ENCODE data around the gene OR12D3.
"Not testable (repeated sequence)": the region's sequence is repeated elsewhere in the genome, so short reads cannot be mapped to it uniquely, and the experiment has no call there.

Gene OR12D3

GRCh38 chr6:29375191-29375590 is at the start of gene OR12D3:
Gene OR12D3, minus strand, starts transcription at chr6:29375291. Its CDS starts 4 bp downstream, at chr6:29375287.
- no peak for DNase-seq (ENCODE audit: low spot score)

- no peak for DNase-seq (ENCODE audit: low spot score)
Observed at GRCh38 chr6:29424575-29424974, 49.5 kb upstream of the OR12D3 start.

GRCh38 chr6:29424168-29424567 is 49.1 kb upstream of the OR12D3 start:
- DNase-seq (ENCODE audit: low spot score), result no peak

- no peak for DNase-seq (ENCODE audit: low spot score)
Observed at GRCh38 chr6:29419516-29419915, 44.4 kb upstream of the OR12D3 start.

- DNase-seq (ENCODE audit: low spot score), result no peak
Observed at GRCh38 chr6:29414588-29414987, 39.5 kb upstream of the OR12D3 start, which contains the start of gene OR12D1. Gene OR12D1, plus strand, starts transcription at chr6:29414928.

GRCh38 chr6:29403801-29404200 is 28.7 kb upstream of the OR12D3 start:
- DNase-seq (ENCODE audit: low spot score), result no peak

GRCh38 chr6:29399525-29399924 is 24.4 kb upstream of the OR12D3 start:
- DNase-seq (ENCODE audit: low spot score), result no peak

- no peak for DNase-seq (ENCODE audit: low spot score)
Observed at GRCh38 chr6:29395331-29395730, 20.2 kb upstream of the OR12D3 start, which contains the start of gene OR12D2. Gene OR12D2, plus strand, starts transcription at chr6:29395631. Its CDS starts 1,069 bp downstream, at chr6:29396700.

- DNase-seq (ENCODE audit: low spot score), result no peak
Observed at GRCh38 chr6:29388533-29388932, 13.4 kb upstream of the OR12D3 start.

GRCh38 chr6:29376003-29376402 is 912 bp upstream of the OR12D3 start:
- no peak for DNase-seq (ENCODE audit: low spot score)

- DNase-seq (ENCODE audit: low spot score), result no peak
Observed at GRCh38 chr6:29368765-29369164, 6.3 kb downstream of the OR12D3 start, which contains the start of gene OR5V1. Gene OR5V1, minus strand, starts transcription at chr6:29368865. Its CDS starts 12,670 bp downstream, at chr6:29356195.

GRCh38 chr6:29355603-29356002 is 19.5 kb downstream of the OR12D3 start:
- no peak for DNase-seq (ENCODE audit: low spot score)

GRCh38 chr6:29354980-29355379 is 20.1 kb downstream of the OR12D3 start:
- no peak for DNase-seq (ENCODE audit: low spot score)

GRCh38 chr6:29349348-29349747 is 25.7 kb downstream of the OR12D3 start:
- not testable (repeated sequence) for DNase-seq (ENCODE audit: low spot score)

- DNase-seq (ENCODE audit: low spot score), result no peak
Observed at GRCh38 chr6:29345380-29345779, 29.7 kb downstream of the OR12D3 start.

GRCh38 chr6:29336269-29336668 is 38.8 kb downstream of the OR12D3 start:
- no peak for DNase-seq (ENCODE audit: low spot score)

GRCh38 chr6:29332676-29333075 is 42.4 kb downstream of the OR12D3 start:
- no peak for DNase-seq (ENCODE audit: low spot score)

- DNase-seq (ENCODE audit: low spot score), result no peak
Observed at GRCh38 chr6:29325777-29326176, 49.3 kb downstream of the OR12D3 start.
